IPS-18c (cell line): ENCODE data around the gene S100A11.
"Not testable (repeated sequence)": the region's sequence is repeated elsewhere in the genome, so short reads cannot be mapped to it uniquely, and the experiment has no call there.

Experiments
- H3K4me3 ChIP-seq: 2 replicates; pipeline ENCODE4 v1.7.0; 2013; ENCODE audit warnings: low read depth, mild to moderate bottlenecking, low read length, moderate library complexity; ENCODE audit not compliant: insufficient read depth
- H3K9me3 ChIP-seq: one replicate; pipeline ENCODE4 v1.6.1; 2013; ENCODE audit warnings: mild to moderate bottlenecking, low read length, moderate library complexity; ENCODE audit not compliant: control insufficient read depth, insufficient read depth

The S100A11 gene

DNA sequence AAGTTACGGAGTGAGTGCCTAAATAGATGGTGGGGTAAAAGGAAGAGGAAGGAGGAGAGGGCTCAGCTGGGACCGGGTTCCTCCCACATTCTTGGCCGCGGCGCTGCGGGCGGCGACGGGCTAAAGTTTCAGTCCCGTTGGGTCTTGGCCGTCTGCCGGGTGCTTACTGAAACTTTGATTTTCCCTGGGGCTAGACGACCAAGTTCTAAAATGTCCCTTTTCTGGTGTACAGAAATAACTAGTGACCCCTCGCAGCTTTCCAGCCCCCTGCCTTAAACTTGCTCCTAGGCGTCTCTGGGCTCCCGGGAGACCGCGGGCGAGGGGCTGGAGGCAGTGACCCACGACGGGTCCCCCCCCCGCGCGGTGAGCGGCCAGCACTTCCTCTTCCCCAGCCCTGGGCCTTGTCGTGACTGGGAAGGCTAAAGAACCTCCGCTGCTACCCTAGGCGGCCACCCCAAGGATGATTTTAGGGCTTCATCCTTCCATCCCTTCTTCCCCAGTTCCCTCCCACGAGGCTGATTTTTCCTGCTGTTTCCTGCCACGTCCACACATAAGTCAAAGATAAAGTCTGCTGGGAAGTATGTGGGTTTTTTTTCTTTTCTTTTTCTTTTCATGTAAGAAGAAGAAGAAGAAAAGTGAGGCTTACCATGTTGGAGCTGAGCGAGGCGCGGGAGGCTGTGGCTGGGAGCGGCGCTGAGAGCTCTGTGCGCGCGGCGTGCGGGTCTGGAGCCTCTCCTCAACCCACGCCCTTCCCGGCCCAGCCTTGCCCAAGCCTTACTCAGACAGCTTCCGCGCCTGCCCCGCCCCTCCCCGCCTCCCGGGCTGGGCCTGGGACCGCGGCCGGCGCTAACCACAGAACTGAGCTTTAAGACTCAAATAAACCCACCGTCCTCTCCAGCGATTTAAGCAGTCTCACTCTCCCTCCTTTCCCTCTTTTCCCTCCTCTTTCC is at the start of gene S100A11:
Gene S100A11 (minus strand): TSS at position 738 of the 950 bp plus-strand sequence. CDS start 89 bp downstream, at position 649.
- H3K4me3 ChIP-seq = peak within 1 kb of the TSS; percentile 65
- H3K9me3 ChIP-seq = no peaks in the 10 kb centered on the region

GRCh38 chr1:152084853-152085252 is 48.0 kb upstream of the S100A11 start:
- Histone ChIP-seq H3K9me3 (no peaks in the 10 kb centered on the region), H3K4me3 (no peak overlapping the region)

DNA sequence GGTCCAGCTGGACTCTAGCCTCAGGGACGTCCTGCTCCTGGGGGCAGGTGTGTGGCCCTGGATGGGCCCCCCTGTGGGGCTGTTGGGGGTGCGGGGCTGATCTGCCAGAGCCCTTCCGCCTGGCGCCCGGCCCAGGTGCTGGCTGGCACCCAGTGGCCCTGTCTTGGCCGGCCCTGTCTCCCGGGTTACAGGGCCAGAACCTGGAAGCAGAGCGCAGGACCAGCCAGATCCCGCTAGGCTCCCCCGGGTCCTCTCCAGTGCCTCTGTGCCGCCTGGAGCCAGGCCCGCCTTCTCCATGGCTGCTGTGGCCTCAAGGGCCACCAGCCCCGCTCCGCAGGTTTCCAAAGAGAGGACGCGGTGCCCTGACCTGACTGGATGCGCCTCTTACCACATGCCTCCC is 44.2 kb upstream of the S100A11 start:
- not testable (repeated sequence) for H3K4me3 ChIP-seq

DNA sequence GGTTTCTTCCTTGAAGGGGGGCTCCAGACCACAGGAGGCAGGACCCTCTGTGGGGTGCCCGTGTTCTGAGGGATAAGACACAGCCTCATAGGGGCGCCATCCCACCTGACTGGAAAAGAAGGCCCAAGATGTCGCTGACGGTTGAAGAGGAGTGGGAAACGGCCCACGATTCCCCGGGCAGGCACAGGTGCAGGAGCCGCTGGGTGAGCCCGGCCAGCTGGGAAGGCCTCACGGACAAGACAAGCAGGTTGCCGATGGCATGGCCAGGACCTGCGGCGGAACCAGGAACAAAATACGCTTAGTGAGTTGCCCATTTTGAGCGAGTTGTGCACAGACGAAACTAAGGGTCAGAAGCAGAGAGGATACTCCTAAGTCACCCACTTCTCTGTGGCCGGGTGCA is 43.7 kb upstream of the S100A11 start:
- not testable (repeated sequence) for H3K9me3 ChIP-seq, H3K4me3 ChIP-seq

More for the DNA sequence above, 44.2 kb upstream of the S100A11 start:
- H3K9me3 ChIP-seq = not testable (repeated sequence)

DNA sequence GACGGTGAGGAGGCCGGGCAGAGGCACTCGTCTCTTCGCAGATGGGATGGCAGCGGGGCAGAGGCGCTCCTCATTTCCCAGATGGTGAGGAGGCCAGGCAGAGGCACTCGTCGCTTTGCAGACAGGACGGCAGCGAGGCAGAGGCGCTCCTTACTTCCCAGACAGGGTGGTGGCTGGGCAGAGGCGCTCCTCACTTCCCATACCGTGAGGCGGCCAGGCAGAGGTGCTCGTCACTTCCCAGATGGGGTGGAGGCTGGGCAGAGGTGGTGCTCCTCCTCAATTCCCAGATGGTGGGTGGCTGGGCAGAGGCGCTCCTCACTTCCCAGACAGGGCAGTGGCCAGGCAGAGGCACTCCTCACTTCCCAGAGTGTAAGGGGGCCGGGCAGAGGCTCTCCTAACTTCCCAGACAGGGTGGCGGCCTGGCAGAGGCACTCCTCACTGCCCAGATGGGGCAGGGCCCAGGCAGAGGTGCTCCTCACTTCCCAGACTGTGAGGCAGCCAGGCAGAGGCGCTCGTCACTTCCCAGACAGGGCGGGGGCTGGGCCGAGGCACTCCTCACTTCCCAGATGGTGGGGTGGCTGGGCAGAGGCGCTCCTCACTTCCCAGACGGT is 42.1 kb upstream of the S100A11 start:
- Histone ChIP-seq H3K4me3 (no peak overlapping the region), H3K9me3 (peaks cover 5% of the 10 kb centered on the region)

DNA sequence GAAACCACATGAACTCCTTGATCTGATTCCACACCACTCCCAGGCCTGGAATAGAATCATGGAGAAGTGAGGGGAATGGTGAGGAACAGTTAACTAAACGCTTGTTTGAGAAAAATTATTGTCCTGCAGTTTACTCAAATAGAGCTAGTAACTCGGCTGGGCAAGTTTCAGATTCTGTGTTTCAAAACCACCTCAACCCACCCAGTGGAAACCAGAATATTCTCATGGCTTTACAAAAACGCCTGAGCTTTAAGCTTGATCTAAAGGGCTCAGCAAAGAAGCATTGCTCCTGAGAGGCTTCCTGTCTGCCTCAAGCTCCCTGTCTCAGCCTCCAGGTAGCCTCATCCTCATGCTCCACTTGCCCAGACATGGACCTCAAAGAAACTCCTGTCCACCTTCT is 35.5 kb upstream of the S100A11 start:
- no peak overlapping the region for H3K4me3 ChIP-seq
- H3K9me3 ChIP-seq = no peaks in the 10 kb centered on the region

DNA sequence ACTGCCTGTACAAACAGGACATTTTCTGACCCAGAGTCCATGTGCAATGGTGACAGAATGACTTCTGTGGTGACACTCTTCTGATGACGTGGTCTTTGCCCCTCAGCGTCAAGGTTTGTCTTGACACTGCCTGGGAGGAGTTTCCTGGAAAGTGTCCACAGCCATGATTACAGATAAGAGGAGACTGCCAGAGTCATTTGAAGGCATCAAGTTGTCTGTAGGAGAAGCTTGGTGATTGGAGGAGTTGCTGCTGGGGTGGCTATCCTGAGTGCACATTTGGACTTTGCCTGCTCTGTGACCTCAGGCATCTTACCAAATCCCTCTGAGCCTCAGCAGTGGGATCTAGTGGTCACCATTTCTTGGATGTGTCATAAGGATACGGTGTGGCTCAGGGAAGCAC is 34.3 kb upstream of the S100A11 start:
- no peaks in the 10 kb centered on the region for H3K9me3 ChIP-seq

GRCh38 chr1:152067929-152068328 is 31.1 kb upstream of the S100A11 start:
- H3K4me3 ChIP-seq = no peak overlapping the region
- no peaks in the 10 kb centered on the region for H3K9me3 ChIP-seq

More for the DNA sequence above, 34.3 kb upstream of the S100A11 start:
- H3K4me3 ChIP-seq = no peak overlapping the region

GRCh38 chr1:152067150-152067549 is 30.3 kb upstream of the S100A11 start:
- Histone ChIP-seq H3K4me3 (no peak overlapping the region), H3K9me3 (no peaks in the 10 kb centered on the region)

GRCh38 chr1:152061952-152062351 is 25.1 kb upstream of the S100A11 start:
- H3K9me3 ChIP-seq = no peaks in the 10 kb centered on the region
- no peak overlapping the region for H3K4me3 ChIP-seq

DNA sequence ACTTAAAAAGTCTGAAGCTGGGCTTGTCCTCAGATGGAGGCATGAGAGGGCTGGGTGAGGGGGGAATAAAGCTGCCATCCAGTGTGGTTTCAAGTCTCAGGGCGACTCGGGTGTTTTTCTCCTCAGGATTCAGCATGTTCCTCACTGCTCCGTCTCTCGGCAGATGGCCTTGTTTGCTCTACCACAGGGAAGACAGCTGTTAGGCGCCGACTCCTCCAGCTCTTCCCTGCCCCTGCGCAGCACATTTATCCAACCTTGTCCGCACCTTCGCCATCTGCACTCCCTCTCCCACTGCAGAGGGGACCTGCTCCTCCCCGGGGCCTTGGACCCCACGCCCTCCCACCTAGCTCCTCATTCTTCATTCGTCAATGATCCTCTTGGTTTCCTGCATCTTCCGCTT is 16.6 kb upstream of the S100A11 start:
- H3K4me3 ChIP-seq = no peak overlapping the region
- H3K9me3 ChIP-seq = no peaks in the 10 kb centered on the region

GRCh38 chr1:152052606-152053005 is 15.8 kb upstream of the S100A11 start:
- Histone ChIP-seq H3K4me3 (no peak overlapping the region), H3K9me3 (no peaks in the 10 kb centered on the region)

DNA sequence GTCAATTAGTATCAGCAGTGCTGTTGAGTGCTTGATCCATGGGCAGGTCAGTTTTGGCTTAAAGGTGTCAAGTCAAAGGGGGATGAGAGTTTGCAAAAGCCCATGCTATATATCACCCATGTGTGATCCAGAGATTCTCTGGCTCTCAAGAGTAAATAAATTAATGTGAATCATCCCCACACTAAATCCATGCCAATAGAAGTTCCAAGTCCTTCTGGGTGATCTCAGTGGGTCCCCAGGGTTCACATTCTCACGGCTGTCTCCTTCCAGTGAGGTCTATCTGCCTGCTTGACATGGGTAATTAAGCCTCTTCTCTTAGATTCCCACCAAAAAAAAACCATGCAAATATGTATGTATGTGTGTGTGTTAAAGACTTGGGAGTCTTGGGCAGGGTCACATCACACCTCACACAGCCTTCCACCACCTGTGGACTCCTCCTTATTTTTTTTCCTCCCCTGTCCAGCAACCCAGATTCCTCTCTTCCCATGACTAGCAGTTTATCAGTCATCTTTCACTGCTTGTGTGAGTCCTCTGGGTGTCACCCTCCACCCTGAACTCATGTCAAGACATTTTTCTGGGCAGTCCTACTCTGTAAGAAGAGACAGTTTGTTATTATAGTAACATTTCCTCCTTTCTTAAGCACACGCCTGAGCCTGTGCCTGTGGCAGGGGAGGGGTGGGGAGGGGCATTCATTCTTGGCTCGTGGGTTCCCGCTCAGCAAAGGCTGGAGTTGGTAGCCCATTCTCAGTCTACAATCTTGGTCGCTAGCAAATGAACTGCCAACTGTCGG is 14.3 kb upstream of the S100A11 start:
- Histone ChIP-seq H3K9me3 (no peaks in the 10 kb centered on the region), H3K4me3 (no peak overlapping the region)

DNA sequence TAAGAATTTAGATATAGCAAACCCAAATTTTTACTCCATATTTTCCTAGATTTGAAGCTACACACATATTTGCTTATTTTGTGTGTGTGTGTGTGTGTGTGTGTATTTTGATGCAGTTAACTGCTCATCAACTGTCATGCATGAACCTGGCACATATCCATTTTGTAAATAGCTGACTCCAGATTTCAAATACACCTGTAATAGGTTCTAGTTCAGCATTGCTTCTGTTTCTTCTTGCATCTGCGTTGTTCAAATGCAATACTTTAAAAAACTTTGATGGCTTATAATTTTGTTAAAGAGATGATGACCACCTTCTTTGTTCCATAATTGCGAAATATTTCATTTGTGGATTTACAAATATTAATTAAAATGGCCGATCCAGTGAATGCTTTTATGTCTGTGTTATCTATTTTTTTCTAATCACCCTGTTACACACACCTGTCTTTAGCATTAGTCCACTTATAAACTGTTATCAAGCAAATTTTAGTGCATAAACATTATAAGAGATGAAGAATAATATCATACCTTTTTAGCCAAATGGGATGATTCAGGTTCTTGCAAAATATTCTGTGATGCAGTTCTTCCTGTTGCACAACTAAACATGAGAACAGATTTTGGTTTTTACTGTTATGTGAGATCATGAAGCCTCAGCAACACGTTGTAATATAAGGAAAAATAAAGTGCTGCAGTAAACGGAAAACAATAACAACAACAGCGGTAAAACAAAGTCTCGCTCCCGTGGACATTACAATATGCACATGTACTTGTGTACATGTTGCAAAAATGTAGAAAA is 12.7 kb upstream of the S100A11 start:
- no peaks in the 10 kb centered on the region for H3K9me3 ChIP-seq
- no peak overlapping the region for H3K4me3 ChIP-seq

DNA sequence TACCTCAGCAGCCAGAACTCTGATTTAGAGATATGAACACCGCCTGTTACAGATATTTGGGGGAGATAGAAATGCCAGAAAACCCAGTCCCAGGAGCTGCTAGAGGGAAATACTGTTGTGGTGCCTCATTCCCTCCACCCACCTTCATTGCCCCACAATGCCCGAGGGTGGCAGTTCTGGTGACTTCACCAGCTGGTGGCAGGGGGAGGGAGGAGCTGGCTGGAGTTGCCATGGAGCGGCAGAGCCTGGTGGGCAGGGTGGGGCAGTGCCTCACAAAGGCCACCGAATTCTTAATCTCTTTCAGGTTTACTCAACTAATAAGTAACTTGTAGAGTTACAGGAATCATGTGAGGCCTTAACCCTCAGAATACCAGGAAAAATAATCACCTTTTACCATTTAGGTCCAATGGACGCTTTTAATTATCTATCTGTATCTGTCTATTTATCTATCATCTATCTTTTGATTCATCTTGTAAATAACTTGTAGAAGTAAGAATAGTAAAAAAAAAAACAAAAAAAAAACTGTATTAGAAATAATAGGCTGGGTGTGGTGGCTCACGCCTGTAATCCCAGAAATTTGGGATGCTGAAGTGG is 11.7 kb upstream of the S100A11 start:
- no peak overlapping the region; the same call in 1 of the 2 replicates for H3K4me3 ChIP-seq

GRCh38 chr1:152047730-152048415 is 11.1 kb upstream of the S100A11 start:
- H3K4me3 ChIP-seq = no peak overlapping the region; the same call in 1 of the 2 replicates
- no peaks in the 10 kb centered on the region for H3K9me3 ChIP-seq

More for the DNA sequence above, 11.7 kb upstream of the S100A11 start:
- H3K9me3 ChIP-seq = no peaks in the 10 kb centered on the region
